ENCODE results near the gene AMPD3.

AMPD3 gene

DNA sequence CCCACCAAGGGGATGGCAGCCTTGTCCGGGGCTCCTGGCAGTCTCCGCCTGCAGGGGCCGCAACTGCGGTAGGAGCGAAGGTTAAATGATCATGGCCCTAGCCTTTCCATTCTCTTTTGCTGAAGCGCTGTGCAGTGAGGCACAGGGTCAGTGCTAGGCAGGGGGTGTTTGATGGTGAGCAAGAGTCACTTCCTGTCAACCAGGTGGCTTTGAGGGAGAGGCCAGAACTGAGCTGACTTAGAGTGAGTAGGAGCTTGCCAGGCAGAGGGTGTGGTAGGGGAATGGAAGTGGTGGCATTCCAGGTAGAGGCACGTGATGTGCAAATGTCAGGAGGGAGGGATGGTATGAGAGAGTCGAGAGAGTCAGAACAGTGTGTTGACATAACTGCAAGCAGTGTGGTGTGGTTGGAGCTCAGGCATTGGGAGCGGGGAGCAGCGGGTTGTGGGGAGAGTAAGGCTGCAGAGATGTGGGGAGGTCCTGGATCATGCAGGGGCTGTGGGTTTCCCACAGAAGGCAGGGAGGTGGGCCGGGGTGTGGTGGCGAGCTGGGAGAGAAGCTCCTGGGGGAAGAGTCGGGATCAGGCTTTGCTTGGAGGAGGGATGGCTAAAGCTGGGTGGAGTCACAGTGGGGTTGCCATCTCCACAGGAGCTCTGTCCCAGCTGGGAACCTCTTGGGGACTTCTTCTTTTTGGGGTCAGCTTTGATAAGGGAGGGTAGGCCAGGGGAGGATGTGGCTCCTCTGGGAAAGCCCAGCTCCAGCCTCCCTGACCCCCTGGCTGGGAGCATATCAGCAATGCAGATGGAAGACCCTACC lies 33.3 kb downstream of the AMPD3 start:
- DNase-seq (ENCODE audit: low read depth in 2 of 2): no peak

DNA sequence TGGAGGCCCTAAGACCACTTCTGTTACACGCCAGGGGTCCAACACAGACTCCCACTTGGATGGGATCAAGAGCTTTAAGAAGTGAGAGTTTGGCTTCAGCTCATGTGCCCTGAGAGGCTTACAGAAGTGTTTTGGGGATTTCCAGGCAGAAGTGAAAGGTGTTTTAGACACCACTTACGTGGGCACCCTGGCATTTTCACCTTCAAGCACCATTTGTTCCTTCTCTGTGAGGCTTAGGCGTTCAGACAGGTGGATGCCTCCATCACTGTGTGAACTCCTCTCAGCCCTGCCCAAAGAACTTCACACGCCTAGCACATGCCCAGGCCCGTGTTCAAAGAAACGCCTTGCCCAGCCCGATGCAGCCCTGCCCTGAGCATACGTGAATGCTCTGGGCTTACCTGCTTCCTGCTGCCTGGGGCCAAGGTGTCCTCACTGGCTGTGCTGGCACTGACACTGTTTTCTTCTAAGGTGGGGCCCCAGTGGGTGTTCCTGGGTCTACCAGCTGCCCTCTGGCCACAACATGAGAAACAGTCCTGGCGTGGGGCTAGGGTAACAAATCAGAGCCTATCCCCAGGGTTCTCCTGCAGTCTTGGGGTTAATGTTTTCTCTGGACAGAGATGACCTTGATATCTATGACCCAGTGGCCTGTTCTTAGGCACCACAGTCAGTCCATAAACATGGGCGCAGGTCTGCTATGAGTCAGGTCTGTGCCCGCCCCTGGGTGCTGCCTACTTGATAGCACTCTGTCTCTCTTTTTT lies 34.0 kb downstream of the AMPD3 start:
- DNase-seq (ENCODE audit: low read depth in 2 of 2): no peak

DNA sequence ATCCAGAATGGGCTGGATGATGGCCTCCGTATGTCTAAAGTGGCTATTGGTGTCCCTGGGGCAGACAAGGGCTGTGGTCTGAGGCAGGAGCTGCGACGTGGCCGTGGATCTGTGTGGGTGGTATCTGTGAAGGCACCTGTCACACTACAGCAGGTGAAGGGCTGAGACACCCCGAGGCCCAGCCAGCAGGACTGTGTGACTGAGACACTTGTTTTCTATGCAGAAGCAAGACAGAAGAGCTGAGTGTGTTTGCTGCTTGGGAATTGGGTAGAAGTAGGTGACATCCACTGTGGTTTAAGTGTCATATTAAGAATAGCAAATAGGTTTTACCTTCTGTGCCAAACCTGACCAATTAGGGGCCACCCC lies 35.0 kb downstream of the AMPD3 start:
- DNase-seq (ENCODE audit: low read depth in 2 of 2): no peak

DNA sequence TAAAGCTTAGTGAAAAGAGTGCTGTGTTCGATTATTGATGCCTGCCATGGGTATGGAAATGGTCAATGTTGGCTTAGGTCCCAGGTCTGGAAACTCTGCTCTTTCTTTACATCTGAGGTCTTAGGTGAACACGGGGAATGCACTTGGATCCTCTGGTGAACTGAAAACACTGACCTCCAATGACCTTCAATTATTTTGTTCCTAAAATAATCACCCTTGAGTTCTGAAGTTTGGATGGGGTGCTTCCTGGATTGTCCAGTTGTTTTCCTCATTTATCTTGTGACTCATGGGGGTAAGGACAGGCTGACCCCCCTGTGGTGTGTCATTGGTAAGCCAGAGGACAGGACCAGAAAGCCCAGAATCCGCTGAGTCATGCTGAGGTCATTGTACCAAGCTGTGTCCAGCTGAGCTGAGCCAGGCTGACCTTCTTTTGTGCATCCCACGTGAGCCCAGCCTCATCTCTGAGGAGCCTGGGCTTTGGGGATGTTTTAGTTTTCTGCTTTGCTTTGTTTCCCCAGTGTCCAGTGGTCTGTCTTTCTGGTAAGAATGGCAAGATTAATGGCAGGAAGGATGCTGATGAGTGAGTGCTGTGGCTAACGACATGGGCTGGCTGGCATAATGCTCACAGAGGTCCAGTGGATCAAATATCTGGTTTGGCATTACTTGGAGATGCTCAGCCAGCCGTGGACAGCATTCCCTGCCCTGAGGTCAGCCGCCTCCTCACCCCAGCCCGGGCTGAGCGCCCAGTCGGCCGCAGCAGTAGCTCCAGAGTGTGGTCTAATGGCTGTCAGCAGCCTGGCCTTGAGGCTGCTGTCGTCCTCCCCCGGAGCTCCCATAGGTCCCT lies 35.6 kb downstream of the AMPD3 start:
- DNase-seq (ENCODE audit: low read depth in 2 of 2): no peak

DNA sequence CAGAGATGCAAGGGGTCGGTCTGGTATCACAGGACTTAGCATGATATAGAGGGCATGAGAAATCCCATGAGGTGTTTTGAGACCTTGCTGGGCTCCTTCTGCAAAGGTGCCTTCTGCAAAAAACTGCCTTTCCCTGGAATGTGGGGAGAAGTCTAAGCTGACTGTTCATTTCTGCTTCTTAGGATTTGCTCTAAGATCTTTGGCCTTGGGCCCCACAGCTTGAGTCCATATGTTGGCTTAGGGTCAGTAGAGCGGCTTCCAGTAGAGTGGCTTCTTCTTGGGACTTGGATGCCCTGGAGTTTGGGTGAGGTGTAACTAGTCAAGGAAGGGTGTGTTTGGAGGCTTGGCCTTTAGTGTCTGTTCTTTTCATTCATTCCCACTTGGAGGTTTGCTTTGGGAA lies 37.0 kb downstream of the AMPD3 start:
- no peak for DNase-seq (ENCODE audit: low read depth in 2 of 2)

DNA sequence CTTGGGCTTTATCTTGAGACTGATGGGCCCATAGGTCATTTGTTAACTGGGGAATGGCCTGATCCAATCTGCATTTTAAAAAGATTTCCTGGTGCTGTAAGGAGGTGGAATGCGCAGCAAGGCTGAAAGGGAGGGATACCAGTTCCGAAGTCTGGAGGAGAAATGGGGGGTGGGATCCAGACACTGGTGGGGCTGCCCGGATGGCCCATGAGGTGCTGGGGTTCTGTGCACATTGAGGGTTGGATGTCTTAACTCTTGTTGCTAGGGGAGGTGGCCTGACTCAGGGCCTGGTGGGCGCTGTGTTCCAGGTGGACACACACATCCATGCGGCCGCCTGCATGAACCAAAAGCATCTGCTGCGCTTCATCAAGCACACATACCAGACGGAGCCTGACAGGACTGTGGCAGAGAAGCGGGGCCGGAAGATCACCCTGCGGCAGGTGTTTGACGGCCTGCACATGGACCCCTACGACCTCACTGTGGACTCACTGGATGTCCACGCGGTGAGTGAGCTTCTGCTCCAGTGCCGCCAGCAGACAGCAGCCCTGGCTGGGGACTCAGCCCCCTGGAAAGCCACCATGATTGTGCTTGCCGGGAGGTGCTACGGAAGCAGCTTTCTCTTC lies 38.1 kb downstream of the AMPD3 start:
- DNase-seq (ENCODE audit: low read depth in 2 of 2): no peak

DNA sequence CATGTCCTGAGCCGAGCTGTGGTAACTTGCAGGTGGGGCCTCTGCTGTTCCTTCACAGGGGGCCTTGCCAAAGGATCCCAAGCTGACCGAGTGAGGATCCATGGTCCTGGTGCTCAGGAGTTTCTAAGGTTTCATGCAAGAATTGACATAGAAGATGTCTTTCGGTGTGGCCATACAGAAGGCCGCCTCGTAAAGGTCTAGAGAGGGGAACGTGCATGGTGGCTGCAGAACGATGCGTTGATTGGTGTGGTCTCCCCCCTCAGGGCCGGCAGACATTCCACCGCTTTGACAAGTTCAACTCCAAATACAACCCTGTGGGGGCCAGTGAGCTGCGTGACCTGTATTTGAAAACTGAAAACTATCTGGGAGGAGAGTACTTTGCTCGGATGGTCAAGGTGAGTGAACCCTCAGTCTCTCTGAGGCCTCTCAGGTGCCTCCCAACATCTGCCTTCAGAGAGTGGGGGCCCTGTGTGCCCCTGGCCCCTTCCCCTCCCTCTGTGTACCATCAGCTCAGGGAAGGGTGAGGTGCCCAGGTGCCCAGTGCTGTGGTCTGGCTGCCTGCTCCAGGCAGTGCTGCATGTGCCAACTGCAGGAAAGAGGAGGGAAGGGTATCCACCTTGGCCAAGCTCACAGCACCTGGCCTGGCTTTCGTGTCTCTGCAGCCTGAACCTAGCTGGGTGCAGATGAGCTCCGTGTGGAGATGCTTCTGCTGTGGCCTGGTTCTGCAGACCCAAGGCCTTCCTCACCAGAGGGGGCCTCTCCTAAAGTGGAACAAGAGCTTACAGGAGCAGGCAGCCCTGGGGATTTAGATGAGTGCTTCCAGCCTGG lies 39.8 kb downstream of the AMPD3 start:
- DNase-seq (ENCODE audit: low read depth in 2 of 2): no peak

DNA sequence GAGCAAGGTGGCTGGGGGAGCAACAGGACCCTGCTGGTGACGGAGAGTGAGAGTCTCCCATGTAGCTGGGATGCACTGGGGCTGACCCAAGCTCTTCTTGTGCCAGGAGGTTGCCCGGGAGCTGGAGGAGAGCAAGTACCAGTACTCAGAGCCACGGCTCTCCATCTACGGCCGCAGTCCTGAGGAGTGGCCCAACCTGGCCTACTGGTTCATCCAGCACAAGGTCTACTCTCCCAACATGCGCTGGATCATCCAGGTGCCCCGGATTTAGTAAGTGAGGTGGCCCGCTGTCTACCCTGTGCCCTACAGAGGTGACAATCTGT lies 40.4 kb downstream of the AMPD3 start:
- DNase-seq (ENCODE audit: low read depth in 2 of 2): no peak

DNA sequence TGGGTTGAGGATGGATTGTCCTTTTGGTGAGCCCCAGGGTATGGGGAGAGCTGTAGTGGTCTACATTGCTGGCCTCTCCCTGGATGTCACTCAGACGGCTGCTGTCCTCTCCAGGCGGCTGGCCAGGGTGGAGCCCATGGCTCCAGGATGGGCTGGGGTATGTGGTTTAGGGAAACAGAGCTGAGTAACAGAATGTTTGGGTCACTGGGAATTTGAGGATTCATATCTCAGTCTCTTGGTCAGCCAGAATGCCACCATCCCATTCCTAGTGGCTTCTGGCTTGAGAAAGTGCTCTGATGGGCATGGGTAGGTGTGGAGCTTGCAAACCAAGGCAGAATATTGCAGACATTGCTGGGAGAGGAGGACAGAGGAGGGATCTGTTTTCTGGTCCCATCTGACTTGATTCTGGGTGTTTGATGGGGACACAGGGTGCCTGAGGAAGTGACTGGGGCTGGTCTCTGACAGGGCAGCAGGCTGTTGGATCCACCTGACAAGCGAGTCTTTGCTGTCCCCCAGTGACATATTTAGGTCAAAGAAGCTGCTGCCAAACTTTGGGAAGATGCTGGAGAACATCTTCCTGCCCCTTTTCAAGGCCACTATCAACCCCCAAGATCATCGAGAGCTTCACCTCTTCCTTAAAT lies 41.4 kb downstream of the AMPD3 start:
- DNase-seq (ENCODE audit: low read depth in 2 of 2): no peak

DNA sequence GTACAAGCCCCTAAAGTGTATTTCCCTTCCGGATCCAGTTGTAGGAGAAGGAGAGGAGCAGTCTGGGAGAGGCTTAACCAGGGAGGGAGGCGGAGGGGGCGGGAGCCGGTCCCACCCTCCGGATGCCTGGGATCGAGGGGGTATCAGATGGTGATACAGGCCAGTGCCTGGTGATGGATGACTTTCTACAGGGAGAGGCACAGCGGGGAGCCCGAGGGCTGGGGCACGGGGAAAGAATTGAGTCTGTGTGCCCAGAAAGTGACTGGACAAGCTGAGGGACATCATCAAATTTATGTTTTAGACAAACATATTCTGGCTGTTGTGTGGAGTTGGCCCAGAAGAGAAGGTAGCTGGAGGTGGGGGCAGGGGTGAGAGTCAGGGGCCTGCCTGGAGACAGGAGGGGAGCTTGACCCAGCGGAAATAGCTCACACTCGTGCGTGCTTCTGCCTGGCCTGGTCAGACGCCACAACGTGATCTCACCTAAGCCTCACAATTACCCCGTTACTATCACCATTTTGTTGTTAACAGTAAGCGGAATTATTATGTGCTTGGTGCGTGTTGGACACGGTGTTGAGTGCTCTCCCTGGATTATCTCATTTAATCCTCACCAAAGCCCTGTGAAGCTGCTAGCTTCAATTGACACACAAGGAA lies 42.4 kb downstream of the AMPD3 start:
- DNase-seq (ENCODE audit: low read depth in 2 of 2): no peak

DNA sequence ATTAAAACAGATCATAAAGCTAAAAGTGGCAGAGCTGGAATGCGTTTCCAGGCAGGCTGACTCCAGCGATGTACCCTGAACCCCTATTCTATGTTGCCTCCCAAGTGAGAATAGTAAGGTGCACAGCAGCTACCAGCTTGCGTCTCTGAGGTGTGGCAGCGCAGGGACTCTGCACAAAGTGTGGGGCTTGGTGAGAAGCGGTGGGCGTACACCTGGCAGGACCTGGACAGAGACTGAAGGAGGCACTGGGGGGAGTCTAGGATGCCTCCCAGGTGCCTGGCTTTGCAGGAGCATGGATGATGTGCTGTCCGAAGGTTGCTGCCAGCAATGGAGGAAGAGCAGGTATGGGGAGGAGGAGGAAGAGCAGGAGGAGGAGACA lies 42.9 kb downstream of the AMPD3 start:
- no peak for DNase-seq (ENCODE audit: low read depth in 2 of 2)

DNA sequence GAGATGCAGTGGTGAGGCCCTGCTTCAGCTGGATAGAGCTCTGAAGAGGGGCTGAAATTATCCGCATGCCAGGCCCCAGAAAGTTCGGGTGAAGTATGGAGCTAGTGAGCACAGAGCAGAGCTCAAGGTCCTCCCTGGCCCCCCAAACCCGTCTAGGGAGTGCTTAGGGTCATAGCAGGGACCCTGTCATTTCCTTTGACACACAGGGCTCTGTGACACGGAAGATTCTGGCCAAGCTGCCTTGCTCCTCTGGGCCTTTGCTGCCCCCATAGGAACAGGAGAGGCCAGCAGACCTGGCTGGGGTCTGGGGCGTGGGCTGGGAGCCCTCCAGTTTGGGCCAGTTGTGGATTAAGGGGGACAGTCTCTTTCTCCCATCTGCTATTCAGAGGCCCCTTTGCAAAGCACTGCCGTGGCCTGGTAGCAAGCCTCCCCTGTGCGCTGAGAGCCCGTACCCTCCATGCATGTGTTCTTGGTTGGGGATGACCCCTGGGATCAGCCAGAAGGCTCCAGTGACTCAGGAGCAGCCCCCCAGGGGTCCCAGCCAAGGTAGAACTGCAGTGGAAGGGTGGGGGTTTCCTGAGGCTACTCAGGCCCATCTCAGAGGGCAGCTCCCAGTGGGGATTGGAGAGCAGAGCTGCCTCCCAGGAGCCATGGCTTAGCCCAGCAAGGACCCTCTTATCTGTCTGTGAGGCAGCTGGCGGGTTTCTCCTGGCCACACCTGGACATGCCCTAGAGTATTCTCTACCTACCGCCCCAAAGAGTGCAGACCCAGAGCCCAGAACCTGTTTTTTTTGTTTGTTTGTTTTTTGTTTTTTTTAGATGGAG lies 43.6 kb downstream of the AMPD3 start:
- DNase-seq (ENCODE audit: low read depth in 2 of 2): no peak

DNA sequence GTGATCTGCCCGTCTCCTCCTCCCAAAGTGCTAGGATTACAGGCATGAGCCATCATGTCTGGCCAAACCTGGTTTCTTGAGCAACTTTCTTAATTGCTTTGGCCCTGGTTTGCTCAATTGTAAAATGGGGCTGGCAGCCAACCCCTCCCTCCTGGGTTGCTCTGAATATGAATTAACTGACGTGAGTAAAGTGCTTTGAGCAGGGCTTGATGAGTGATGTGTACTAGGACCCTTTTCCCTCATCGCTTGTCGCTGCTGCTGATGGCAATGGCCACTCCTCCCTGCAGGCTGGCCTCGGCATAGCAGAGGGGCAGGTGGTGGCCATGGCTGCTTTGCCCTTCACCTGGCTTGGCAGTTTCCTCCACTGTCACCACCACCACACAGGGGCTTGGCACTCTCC lies 44.4 kb downstream of the AMPD3 start:
- DNase-seq (ENCODE audit: low read depth in 2 of 2): no peak

DNA sequence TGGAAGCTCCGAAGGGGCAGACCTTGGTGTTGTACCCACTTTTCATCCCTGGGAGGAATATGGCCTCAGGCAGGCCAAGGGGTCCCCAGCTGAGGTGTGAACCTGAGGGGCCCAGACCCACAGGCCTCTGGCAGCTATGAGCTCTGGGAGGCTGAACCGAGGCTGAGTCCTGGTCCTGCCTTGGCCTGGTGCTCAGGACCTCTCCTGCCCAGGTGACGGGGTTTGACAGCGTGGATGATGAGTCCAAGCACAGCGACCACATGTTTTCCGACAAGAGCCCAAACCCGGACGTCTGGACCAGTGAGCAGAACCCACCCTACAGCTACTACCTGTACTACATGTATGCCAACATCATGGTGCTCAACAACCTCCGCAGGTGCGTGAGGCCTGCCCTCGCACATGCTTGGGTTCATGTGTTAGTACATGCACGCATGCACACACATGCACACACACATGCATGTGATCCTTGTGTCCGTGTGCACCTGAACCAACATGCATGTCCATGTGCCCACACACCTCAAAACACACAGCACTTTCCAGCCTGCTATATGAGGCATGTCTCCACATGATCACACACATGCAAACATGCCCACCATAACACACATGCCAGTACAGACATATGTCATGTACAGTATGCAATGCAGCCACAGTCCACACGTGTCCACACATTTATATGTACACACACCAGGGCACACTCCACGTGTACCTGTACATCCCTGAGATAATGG lies 45.0 kb downstream of the AMPD3 start:
- DNase-seq (ENCODE audit: low read depth in 2 of 2): no peak

DNA sequence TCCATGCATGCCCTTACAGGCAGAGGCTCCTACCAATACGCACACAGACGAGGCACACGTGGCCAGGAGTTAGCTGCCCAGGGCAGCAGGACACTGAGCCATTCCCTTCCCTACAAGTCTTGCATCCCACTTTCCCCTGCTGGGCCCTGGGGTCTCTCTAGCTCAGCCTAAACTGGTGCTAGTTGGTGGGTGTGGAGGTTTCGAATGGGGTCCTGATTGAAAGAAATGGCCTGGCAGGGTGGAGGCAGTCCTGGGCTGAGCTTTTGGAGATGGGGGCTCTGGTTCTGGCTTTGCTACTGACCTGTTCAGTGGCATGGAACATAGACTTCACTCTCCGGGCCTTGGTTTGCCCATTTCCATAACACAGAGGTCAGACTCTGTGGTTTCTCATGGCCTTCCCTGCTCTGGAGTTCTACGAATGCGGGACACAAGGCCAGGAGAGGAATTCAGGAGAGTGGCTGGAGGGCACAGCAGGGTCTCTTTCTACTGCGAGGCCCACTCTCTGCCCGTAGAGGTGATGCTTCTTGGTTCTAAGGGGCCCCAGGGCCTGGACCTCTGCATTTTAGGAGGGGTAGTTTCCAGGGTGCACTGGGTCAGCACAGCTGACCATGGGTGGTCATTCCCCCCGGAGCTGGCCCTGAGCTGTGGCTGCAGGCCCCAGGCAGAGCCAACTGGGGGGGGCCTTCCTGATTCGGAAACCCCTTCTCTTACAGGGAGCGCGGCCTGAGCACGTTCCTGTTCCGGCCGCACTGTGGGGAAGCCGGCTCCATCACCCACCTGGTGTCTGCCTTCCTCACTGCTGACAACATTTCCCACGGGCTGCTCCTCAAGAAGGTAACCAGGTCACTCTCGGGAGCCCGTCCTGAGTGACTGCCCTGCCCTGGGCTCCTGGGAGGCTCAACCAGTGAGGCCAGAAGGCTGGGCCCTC lies 46.0 kb downstream of the AMPD3 start:
- no peak for DNase-seq (ENCODE audit: low read depth in 2 of 2)

DNA sequence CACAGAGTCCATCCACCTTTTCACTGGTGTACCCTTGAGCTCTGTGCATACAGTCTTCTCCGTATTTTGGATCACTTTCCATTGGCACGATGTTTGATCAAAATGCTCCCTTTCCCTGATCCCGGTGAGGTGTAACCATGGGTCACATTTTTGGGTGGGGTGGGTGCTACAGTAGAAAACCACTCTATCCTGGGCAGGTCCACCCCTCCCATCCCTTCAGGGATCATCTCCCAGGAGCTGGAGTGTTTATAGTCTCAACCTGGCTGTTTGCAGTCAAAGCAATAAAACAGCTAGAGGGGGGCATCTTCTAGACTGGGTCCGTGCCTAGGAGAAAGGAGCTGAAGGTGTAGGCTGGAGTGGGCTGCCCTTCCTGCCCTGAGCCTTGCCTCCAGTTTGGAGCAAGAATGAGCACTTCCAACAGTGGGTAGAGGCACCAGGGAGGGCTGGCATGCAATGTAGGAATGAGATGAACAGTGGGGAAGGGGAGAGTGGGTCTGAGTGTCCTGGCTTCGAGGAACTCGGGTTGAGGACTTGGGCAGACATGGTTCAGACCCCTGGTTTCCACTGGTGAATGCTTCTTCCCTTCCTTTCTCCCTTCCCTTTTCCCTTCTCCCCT lies 47.1 kb downstream of the AMPD3 start:
- no peak for DNase-seq (ENCODE audit: low read depth in 2 of 2)

DNA sequence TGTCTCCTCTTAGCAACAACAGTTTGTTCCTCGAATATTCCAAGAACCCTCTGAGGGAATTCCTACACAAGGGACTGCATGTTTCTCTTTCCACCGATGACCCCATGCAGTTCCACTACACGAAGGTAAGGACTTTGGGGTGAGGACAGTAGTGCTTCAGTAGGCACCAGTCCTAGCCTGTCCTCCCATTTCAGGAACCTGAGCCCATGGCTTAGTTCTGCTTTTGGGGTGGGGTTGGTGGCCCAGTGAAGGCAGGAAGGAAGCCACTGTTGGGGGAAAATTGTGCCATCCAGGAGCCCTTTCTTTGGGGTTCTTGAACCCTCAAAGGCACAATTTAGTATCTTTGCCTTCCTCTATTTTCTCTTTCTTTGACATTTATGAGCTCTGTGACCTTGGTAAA lies 47.7 kb downstream of the AMPD3 start:
- no peak for DNase-seq (ENCODE audit: low read depth in 2 of 2)
